COLO668 (cell line): ENCODE data around the gene XBP1.
"Not testable (repeated sequence)": the region's sequence is repeated elsewhere in the genome, so short reads cannot be mapped to it uniquely, and the experiment has no call there.

Experiments used
- DNase-seq: peaks from one replicate; lab custom pipeline; 2025; ENCODE audit not compliant: unreplicated experiment; lab: John Stamatoyannopoulos, UW

The XBP1 gene

DNA sequence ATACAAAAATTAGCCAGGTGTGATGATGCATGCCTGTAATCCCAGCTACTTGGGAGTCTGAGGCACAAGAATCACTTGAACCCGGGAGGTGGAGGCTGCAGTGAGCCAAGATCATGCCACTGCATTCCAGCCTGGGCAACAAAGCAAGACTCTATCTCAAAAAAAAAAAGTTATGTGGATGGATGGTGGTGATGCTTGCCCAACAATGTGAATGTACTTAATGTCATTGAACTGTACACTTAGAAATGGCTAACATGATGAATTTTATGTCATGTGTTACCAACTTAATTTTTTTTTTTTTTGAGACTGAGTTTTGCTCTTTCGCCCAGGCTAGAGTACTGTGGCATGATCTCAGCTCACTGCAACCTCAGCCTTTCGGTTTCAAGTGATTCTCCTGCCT, 45.9 kb downstream of the XBP1 start:
- DNase-seq: not testable (repeated sequence)

DNA sequence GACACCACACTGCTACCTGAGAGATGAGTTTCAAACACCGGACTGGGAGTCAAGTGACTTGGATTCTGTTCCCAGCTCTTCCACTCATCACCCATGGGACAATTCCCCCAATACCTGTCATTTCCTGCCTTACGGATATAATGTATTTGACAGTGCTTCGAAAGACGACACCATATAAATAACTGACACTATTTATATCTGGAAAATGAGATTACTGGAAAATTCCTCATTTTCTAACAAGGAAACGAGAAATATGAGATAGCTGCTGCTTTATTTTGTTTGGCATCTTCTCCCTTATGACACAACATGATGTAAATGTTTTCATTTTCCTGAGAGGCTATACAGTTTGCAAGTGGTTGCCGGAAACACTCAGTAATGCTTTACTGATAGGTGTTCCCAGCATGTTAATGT, 49.9 kb downstream of the XBP1 start:
- DNase-seq: no peak
